Astrocyte (in vitro differentiated cells and primary cell): ENCODE data around the gene OXCT1. TPM values are rescaled to one million over a fixed set of nuclear protein-coding genes. Genes with fewer than 3 reads are reported as not detected.
A peak's percentile ranks its signal among the peaks of the same experiment; 100 is the strongest.

Experiments used
- DNase-seq: peaks from one replicate; pipeline ENCODE4 v3.0.0-alpha.2; 2010; ENCODE audit warnings: low read depth
- FAIRE-seq: peaks from 2 replicates; lab custom pipeline; 2011; peaks lifted over from hg19 to GRCh38; lab: Jason Lieb, UNC
- H2AFZ ChIP-seq: 2 replicates; pipeline ENCODE4 v1.6.0; 2012; ENCODE audit warnings: low read depth, low read length, inconsistent platforms
- H3K27ac ChIP-seq: 2 replicates; pipeline ENCODE4 v1.5.1; 2011; ENCODE audit warnings: low read depth, low read length, inconsistent platforms
- H3K27me3 ChIP-seq: 2 replicates; pipeline ENCODE4 v1.6.0; 2011; ENCODE audit warnings: low read length, inconsistent platforms; ENCODE audit not compliant: insufficient read depth
- H3K36me3 ChIP-seq: 2 replicates; pipeline ENCODE4 v1.5.1; 2011; ENCODE audit warnings: low read length, inconsistent platforms; ENCODE audit not compliant: insufficient read depth
- H3K4me1 ChIP-seq: 2 replicates; pipeline ENCODE4 v1.5.1; 2011; ENCODE audit warnings: low read length, inconsistent platforms; ENCODE audit not compliant: insufficient read depth
- H3K4me2 ChIP-seq: 2 replicates; pipeline ENCODE4 v1.6.0; 2012; ENCODE audit warnings: low read length, inconsistent platforms
- H3K4me3 ChIP-seq: 2 replicates; pipeline ENCODE4 v1.5.1; 2011; ENCODE audit warnings: low read depth, mild to moderate bottlenecking, low read length, inconsistent platforms; ENCODE audit not compliant: insufficient read depth
- H3K79me2 ChIP-seq: 2 replicates; pipeline ENCODE4 v1.6.0; 2012; ENCODE audit warnings: mild to moderate bottlenecking, low read length, inconsistent platforms; ENCODE audit not compliant: insufficient read depth
- H3K9ac ChIP-seq: 2 replicates; pipeline ENCODE4 v1.6.0; 2012; ENCODE audit warnings: mild to moderate bottlenecking, low read length, inconsistent platforms
- H3K9me3 ChIP-seq: 2 replicates; pipeline ENCODE4 v1.5.1; 2012; ENCODE audit warnings: low read depth, mild to moderate bottlenecking, low read length, inconsistent platforms; ENCODE audit not compliant: insufficient read depth
- H4K20me1 ChIP-seq: 2 replicates; pipeline ENCODE4 v1.6.0; 2012; ENCODE audit warnings: low read length, inconsistent platforms; ENCODE audit not compliant: insufficient read depth
- H3K27ac Mint-ChIP-seq: one replicate; pipeline ENCODE4 v1.8.0; 2021; ENCODE audit warnings: mild to moderate bottlenecking, mixed read lengths; ENCODE audit not compliant: unreplicated experiment
- H3K27me3 Mint-ChIP-seq: one replicate; pipeline ENCODE4 v1.8.0; 2021; ENCODE audit warnings: low read depth, mixed read lengths; ENCODE audit not compliant: unreplicated experiment
- H3K36me3 Mint-ChIP-seq: one replicate; pipeline ENCODE4 v1.8.0; 2021; ENCODE audit warnings: low read depth, mixed read lengths; ENCODE audit not compliant: unreplicated experiment
- H3K4me1 Mint-ChIP-seq: one replicate; pipeline ENCODE4 v1.8.0; 2021; ENCODE audit warnings: low read depth, mixed read lengths; ENCODE audit not compliant: unreplicated experiment
- H3K4me3 Mint-ChIP-seq: one replicate; pipeline ENCODE4 v1.8.0; 2021; ENCODE audit warnings: mild to moderate bottlenecking, moderate library complexity, mixed read lengths; ENCODE audit not compliant: unreplicated experiment
- H3K9me3 Mint-ChIP-seq: one replicate; pipeline ENCODE4 v1.8.0; 2021; ENCODE audit warnings: mild to moderate bottlenecking, mixed read lengths; ENCODE audit not compliant: unreplicated experiment
- EZH2 ChIP-seq: IDR thresholded peaks from 2 replicates; pipeline ENCODE4 v1.6.1; 2012; ENCODE audit warnings: mild to moderate bottlenecking, low read length, inconsistent platforms; ENCODE audit not compliant: insufficient read depth
- total RNA-seq: library from RNA; stranded (reverse); gene quantifications from 2 replicates; pipeline ENCODE4 v1.2.1, GENCODE V29; 2021
- TF ChIP-seq, protein P1 (sequence below): IDR thresholded peaks from 2 replicates; pipeline ENCODE4 v1.5.1; 2011; ENCODE audit warnings: low read depth, mild to moderate bottlenecking, inconsistent platforms, low read length, moderate library complexity; ENCODE audit not compliant: insufficient read depth

The OXCT1 gene
- total RNA-seq, 1 donor from 2014 or later, result 24.9 TPM

DNA sequence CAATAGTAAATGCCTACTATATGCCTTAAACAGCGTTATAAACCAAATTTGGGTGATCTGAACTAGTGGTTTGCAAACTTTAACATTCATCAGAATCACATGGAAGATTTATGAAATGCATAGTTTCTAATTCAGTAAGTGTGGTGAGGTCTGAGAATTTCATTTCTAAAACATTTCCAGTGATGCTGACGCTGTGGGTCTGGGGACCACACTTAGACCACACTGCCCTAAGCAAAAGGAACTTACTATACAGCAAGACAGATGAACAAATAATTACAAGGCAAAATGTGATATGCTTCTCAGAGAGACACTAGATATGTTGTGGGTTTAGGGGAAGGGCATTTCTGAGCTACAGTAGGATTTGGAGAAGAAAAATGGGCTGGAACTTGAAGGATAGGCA, 72.6 kb downstream of the OXCT1 start:
- Histone ChIP-seq H3K9ac (no peak overlapping the region), H4K20me1 (no peaks in the 10 kb centered on the region), H3K4me2 (no peak overlapping the region), H3K27me3 (no peaks in the 10 kb centered on the region), H3K36me3 (no peaks in the 10 kb centered on the region), H3K4me1 (peaks cover 36% of the 10 kb centered on the region), H3K27ac (no peak overlapping the region), H2AFZ (no peak overlapping the region), H3K4me3 (no peak overlapping the region), H3K79me2 (no peaks in the 10 kb centered on the region), H3K9me3 (no peaks in the 10 kb centered on the region)
- no peaks in the 10 kb centered on the region for H3K36me3 Mint-ChIP-seq
- no peak for DNase-seq
- no peak overlapping the region for H3K27ac Mint-ChIP-seq
- peaks cover 33% of the 10 kb centered on the region for H3K4me1 Mint-ChIP-seq
- H3K4me3 Mint-ChIP-seq, result no peak overlapping the region
- TF ChIP-seq EZH2, result no peak
- TF ChIP-seq, protein P1, sequence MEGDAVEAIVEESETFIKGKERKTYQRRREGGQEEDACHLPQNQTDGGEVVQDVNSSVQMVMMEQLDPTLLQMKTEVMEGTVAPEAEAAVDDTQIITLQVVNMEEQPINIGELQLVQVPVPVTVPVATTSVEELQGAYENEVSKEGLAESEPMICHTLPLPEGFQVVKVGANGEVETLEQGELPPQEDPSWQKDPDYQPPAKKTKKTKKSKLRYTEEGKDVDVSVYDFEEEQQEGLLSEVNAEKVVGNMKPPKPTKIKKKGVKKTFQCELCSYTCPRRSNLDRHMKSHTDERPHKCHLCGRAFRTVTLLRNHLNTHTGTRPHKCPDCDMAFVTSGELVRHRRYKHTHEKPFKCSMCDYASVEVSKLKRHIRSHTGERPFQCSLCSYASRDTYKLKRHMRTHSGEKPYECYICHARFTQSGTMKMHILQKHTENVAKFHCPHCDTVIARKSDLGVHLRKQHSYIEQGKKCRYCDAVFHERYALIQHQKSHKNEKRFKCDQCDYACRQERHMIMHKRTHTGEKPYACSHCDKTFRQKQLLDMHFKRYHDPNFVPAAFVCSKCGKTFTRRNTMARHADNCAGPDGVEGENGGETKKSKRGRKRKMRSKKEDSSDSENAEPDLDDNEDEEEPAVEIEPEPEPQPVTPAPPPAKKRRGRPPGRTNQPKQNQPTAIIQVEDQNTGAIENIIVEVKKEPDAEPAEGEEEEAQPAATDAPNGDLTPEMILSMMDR, result no peak
- H3K9me3 Mint-ChIP-seq, result no peaks in the 10 kb centered on the region
- FAIRE-seq, result peak; percentile 29
- H3K27me3 Mint-ChIP-seq, result no peaks in the 10 kb centered on the region

DNA sequence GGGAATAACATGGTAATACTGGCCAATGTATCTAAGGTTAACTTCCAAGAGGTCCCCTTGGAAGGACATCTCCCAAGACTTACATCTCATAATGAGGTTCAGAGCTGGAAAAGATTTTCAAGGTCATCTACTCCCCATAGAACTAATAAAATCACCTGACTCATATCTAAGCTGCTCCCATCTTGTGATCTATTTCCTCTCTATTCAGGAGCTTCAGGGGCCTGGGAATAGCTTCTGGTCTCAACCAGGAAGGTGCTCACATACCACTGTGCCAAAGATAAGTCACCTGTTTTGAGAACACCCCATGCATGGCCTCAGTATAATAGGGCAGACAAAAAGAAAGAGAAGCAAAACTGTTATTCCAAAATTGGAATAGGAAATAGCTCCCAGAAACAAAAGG, 74.2 kb downstream of the OXCT1 start:
- H3K4me3 Mint-ChIP-seq, result no peak overlapping the region
- no peak for TF ChIP-seq EZH2
- TF ChIP-seq, protein P1, result no peak

DNA sequence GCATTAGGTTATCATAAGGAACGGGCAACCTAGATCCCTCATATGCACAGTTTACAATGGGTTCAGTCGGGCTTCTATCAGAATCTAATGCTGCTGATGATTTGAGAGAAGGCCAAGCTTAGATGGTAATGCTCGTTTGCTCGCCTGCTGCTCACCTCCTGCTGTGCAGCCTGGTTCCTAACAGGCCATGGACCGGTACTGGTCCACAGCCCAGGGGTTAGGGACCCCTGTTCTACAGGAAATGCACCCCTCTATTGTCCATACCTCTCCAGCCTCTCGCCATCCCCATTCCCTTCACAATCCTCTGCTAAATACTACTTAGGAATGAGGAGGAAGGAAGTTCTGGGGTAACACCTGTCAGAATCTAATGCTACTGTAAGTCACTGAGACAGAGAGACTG, 75.1 kb downstream of the OXCT1 start:
- peak overlapping the region; percentile 98 for H3K27ac ChIP-seq
- no peak overlapping the region for H3K4me3 Mint-ChIP-seq
- H3K4me1 Mint-ChIP-seq, result peaks cover 42% of the 10 kb centered on the region

More for the DNA sequence above, 74.2 kb downstream of the OXCT1 start:
- FAIRE-seq (peak; percentile 23), DNase-seq (peak; percentile 41)
- Mint-ChIP-seq H3K4me1 (peaks cover 41% of the 10 kb centered on the region), H3K27me3 (no peaks in the 10 kb centered on the region), H3K36me3 (no peaks in the 10 kb centered on the region), H3K9me3 (no peaks in the 10 kb centered on the region), H3K27ac (peak overlapping the region; percentile 85)
- no peaks in the 10 kb centered on the region for H3K27me3 ChIP-seq
- no peaks in the 10 kb centered on the region for H3K79me2 ChIP-seq
- peak overlapping the region; percentile 14 for H3K4me2 ChIP-seq
- no peak overlapping the region for H2AFZ ChIP-seq
- H3K9me3 ChIP-seq, result no peaks in the 10 kb centered on the region
- H3K9ac ChIP-seq, result no peak overlapping the region
- peaks cover 39% of the 10 kb centered on the region for H3K4me1 ChIP-seq
- no peak overlapping the region for H3K4me3 ChIP-seq
- no peaks in the 10 kb centered on the region for H3K36me3 ChIP-seq
- H4K20me1 ChIP-seq, result no peaks in the 10 kb centered on the region
- peak overlapping the region; percentile 98 for H3K27ac ChIP-seq

More for the DNA sequence above, 75.1 kb downstream of the OXCT1 start:
- no peaks in the 10 kb centered on the region for H3K36me3 ChIP-seq
- peak overlapping the region; percentile 100 for H3K27ac Mint-ChIP-seq
- no peaks in the 10 kb centered on the region for H3K9me3 Mint-ChIP-seq
- H3K4me3 ChIP-seq, result peak overlapping the region; percentile 5
- H3K36me3 Mint-ChIP-seq, result no peaks in the 10 kb centered on the region
- DNase-seq, result no peak
- H3K4me2 ChIP-seq, result peak overlapping the region; percentile 77
- H3K27me3 Mint-ChIP-seq, result no peaks in the 10 kb centered on the region
- H2AFZ ChIP-seq, result no peak overlapping the region
- FAIRE-seq, result no peak
- H3K4me1 ChIP-seq, result peaks cover 42% of the 10 kb centered on the region
- TF ChIP-seq, protein P1, result no peak
- no peak for TF ChIP-seq EZH2
- H4K20me1 ChIP-seq, result no peaks in the 10 kb centered on the region
- H3K27me3 ChIP-seq, result no peaks in the 10 kb centered on the region
- H3K9me3 ChIP-seq, result no peaks in the 10 kb centered on the region
- no peaks in the 10 kb centered on the region for H3K79me2 ChIP-seq
- peak overlapping the region; percentile 81 for H3K9ac ChIP-seq
